DOHH2 (cell line): ENCODE data around the gene NBEAL2.

Source experiments
- H3F3A ChIP-seq: fragments of 200-600 bp; sonication (generic), shearing (Covaris generic); 2 replicates; pipeline ENCODE4 v1.6.0; 2016; ENCODE audit warnings: antibody characterized with exemption, mild to moderate bottlenecking; ENCODE audit not compliant: control insufficient read depth, insufficient read depth
- H3K27ac ChIP-seq: fragments of 200-600 bp; sonication (generic); 2 replicates; pipeline ENCODE4 v1.5.1; 2014; ENCODE audit warnings: low read depth, mild to moderate bottlenecking, low read length, moderate library complexity
- H3K27me3 ChIP-seq: fragments of 200-600 bp; sonication (generic); 2 replicates; pipeline ENCODE4 v1.6.1; 2014; ENCODE audit warnings: mild to moderate bottlenecking, low read length, mixed read lengths; ENCODE audit not compliant: control insufficient read depth
- H3K36me3 ChIP-seq: fragments of 200-600 bp; sonication (generic); 2 replicates; pipeline ENCODE4 v1.6.1; 2014; ENCODE audit warnings: mild to moderate bottlenecking, low read length, moderate library complexity, mixed read lengths; ENCODE audit not compliant: control insufficient read depth
- H3K4me1 ChIP-seq: fragments of 200-600 bp; sonication (generic); 2 replicates; pipeline ENCODE4 v1.6.1; 2014; ENCODE audit warnings: mild to moderate bottlenecking, low read length, mixed read lengths; ENCODE audit not compliant: control insufficient read depth
- H3K4me2 ChIP-seq: fragments of 200-600 bp; sonication (generic); 2 replicates; pipeline ENCODE4 v1.6.0; 2014; ENCODE audit warnings: mild to moderate bottlenecking, low read length, moderate library complexity
- H3K4me3 ChIP-seq: fragments of 200-600 bp; sonication (generic); 2 replicates; pipeline ENCODE4 v1.5.1; 2014; ENCODE audit warnings: mild to moderate bottlenecking, low read length, mixed read lengths
- H3K79me2 ChIP-seq: fragments of 200-600 bp; sonication (generic); 2 replicates; pipeline ENCODE4 v1.6.1; 2014; ENCODE audit warnings: mild to moderate bottlenecking, low read length, mixed read lengths; ENCODE audit not compliant: control insufficient read depth
- H3K9me2 ChIP-seq: fragments of 200-600 bp; sonication (generic); replicated peaks from 2 replicates; pipeline ENCODE4 v1.6.1; 2014; ENCODE audit warnings: mild to moderate bottlenecking, low read length, mixed read lengths; ENCODE audit not compliant: control insufficient read depth
- H3K9me3 ChIP-seq: fragments of 200-600 bp; sonication (generic); 2 replicates; pipeline ENCODE4 v1.6.1; 2014; ENCODE audit warnings: antibody characterized with exemption, low read length, mixed read lengths; ENCODE audit not compliant: control insufficient read depth, insufficient read depth
- H4K20me1 ChIP-seq: fragments of 200-600 bp; sonication (generic); 2 replicates; pipeline ENCODE4 v1.6.0; 2014; ENCODE audit warnings: low read depth, mild to moderate bottlenecking, antibody characterized with exemption, low read length, moderate library complexity; ENCODE audit not compliant: control insufficient read depth, insufficient read depth
- EZH2phosphoT487 ChIP-seq: fragments of 200-600 bp; sonication (generic); IDR thresholded peaks from 2 replicates; pipeline ENCODE4 v1.6.1; 2017; ENCODE audit warnings: borderline replicate concordance, mild to moderate bottlenecking, antibody characterized with exemption, low read length, moderate library complexity, mixed read lengths
- TF ChIP-seq, protein P1 (sequence below): fragments of 200-600 bp; sonication (generic); IDR thresholded peaks from one replicate; pipeline ENCODE4 v1.5.1; 2014; ENCODE audit warnings: antibody characterized with exemption, mild to moderate bottlenecking, low read depth, low read length; ENCODE audit not compliant: poor library complexity, severe bottlenecking

The NBEAL2 gene

DNA sequence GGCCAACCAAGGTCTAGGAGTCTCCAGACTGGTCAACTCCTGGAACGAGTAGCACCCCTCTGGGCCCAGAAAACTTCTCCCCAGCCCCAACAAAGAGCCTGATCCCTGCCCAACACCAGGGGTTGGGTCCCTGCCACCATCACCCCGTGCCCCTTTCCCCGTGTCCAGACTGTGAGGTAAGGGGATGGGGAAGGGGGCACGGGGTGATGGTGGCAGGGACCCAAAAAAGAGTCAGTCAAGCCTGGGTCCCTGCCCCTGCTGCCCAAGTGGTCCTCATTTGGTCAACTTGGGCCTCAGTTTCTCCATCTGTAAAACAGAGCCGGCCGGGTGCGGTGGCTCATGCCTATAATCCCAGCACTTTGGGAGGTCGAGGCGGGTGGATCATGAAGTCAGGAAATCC is 1.1 kb upstream of the NBEAL2 start:
- H3F3A ChIP-seq, result peaks cover 13% of the 10 kb centered on the region
- H3K4me3 ChIP-seq, result peak overlapping the region; percentile 90
- H3K79me2 ChIP-seq, result peaks cover 78% of the 10 kb centered on the region
- no peaks in the 10 kb centered on the region for H3K9me2 ChIP-seq
- peak overlapping the region; percentile 94 for H3K4me2 ChIP-seq
- TF ChIP-seq, protein P1, sequence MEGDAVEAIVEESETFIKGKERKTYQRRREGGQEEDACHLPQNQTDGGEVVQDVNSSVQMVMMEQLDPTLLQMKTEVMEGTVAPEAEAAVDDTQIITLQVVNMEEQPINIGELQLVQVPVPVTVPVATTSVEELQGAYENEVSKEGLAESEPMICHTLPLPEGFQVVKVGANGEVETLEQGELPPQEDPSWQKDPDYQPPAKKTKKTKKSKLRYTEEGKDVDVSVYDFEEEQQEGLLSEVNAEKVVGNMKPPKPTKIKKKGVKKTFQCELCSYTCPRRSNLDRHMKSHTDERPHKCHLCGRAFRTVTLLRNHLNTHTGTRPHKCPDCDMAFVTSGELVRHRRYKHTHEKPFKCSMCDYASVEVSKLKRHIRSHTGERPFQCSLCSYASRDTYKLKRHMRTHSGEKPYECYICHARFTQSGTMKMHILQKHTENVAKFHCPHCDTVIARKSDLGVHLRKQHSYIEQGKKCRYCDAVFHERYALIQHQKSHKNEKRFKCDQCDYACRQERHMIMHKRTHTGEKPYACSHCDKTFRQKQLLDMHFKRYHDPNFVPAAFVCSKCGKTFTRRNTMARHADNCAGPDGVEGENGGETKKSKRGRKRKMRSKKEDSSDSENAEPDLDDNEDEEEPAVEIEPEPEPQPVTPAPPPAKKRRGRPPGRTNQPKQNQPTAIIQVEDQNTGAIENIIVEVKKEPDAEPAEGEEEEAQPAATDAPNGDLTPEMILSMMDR, result no peak
- no peak for TF ChIP-seq EZH2phosphoT487
- peaks cover 20% of the 10 kb centered on the region for H3K36me3 ChIP-seq
- H3K27me3 ChIP-seq, result no peaks in the 10 kb centered on the region
- H4K20me1 ChIP-seq, result no peaks in the 10 kb centered on the region
- H3K27ac ChIP-seq, result peak overlapping the region; percentile 58; the same call in 1 of the 2 replicates
- H3K4me1 ChIP-seq, result peaks cover 65% of the 10 kb centered on the region
- no peaks in the 10 kb centered on the region for H3K9me3 ChIP-seq

DNA sequence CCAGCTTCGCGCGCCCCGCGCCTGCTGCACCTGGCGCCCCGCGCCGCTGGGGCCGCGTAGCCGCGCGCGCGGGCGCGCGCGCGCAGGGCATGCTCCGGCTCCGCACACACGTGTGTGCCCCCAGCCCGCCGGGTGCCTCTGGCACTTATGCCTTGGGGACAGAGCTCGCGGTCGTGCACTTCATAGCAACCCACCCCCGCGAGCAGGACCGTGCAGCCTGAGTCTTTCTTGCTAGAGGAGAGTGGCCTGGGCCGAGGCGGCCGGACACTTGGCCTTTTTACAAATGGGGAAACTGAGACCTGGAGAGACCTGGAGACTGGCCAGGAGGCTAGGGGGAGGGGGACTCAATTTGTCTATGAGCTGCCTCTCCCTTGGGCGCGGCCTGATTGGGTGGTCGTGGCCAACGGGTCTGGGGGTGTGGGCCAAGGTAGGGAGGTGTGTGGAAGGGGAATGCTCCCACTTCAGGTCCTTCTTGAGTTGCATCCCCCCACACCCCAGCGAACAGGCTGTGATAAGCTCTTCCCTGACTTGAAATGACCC is 562 bp downstream of the NBEAL2 start:
- TF ChIP-seq EZH2phosphoT487, result no peak
- TF ChIP-seq, protein P1, result no peak
- Histone ChIP-seq H3F3A (peaks cover 2% of the 10 kb centered on the region), H3K4me2 (peak overlapping the region; percentile 94), H3K4me3 (peak overlapping the region; percentile 90), H3K9me2 (no peaks in the 10 kb centered on the region), H3K9me3 (no peaks in the 10 kb centered on the region), H3K27ac (no peak overlapping the region), H3K4me1 (peaks cover 56% of the 10 kb centered on the region), H3K79me2 (peaks cover 74% of the 10 kb centered on the region), H3K27me3 (no peaks in the 10 kb centered on the region), H4K20me1 (no peaks in the 10 kb centered on the region), H3K36me3 (peaks cover 6% of the 10 kb centered on the region)

DNA sequence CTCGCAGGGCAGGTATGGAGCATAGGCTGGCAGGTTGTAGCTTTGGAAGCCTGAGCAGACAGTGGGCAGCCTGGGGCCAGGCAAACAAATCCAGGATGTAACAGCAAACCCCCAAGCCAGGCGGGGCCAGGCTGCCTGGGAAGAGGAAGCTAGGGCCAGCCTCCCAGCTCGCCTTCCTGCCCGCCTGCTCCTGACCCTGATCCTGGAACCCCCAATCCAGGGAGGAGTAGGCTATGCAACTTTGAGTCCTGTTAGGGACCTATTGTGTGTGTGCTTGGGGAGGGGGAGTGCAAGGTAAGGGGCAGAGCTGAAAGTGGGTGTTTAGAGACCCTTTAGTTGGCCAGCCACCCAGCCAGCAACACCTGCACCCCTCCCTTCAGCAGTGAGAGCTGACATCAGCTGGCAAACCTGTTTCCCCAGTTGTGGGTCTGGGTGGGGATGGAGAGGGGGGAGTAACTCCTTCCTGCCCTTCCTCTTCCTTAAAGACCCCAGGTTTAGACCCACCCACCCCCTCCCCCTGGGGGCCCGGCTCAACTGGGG is 2.5 kb downstream of the NBEAL2 start:
- Histone ChIP-seq H3K36me3 (0 out of 2 replicates have a peak, but pooled peaks cover 2% of the 10 kb centered on the region), H3K4me1 (peaks cover 73% of the 10 kb centered on the region), H3K27me3 (no peaks in the 10 kb centered on the region), H3K4me2 (peak overlapping the region; percentile 31; the same call in 1 of the 2 replicates), H3K27ac (no peak overlapping the region), H3K79me2 (peaks cover 78% of the 10 kb centered on the region), H3F3A (no peaks in the 10 kb centered on the region), H3K9me2 (no peaks in the 10 kb centered on the region), H3K4me3 (no peak overlapping the region), H4K20me1 (0 out of 2 replicates have a peak, but pooled peaks cover 3% of the 10 kb centered on the region), H3K9me3 (no peaks in the 10 kb centered on the region)
- TF ChIP-seq EZH2phosphoT487, result no peak
- TF ChIP-seq, protein P1, result no peak
